Right atrium auricular region (tissue), 2 donors: ENCODE data around the gene SRSF12. TPM values are rescaled to one million over a fixed set of nuclear protein-coding genes. Genes with fewer than 3 reads are reported as not detected.
A peak's percentile ranks its signal among the peaks of the same experiment; 100 is the strongest.

Source experiments
- DNase-seq: peaks from one replicate; pipeline ENCODE4 v3.0.0-alpha.2; 2019; ENCODE audit warnings: low spot score
- H3K27ac ChIP-seq, 2 donors: fragments of 200-600 bp; sonication (generic); 1 replicate in 1 of 2; 2 replicates in 1 of 2; pipeline ENCODE4 v1.5.1; 2016 to 2019
- H3K27me3 ChIP-seq, 2 donors: fragments of 200-600 bp; sonication (generic); one replicate each; pipeline versions ENCODE4 v1.5.1 to v1.6.0; 2017 to 2019
- H3K36me3 ChIP-seq: fragments of 200-600 bp; sonication (generic); one replicate; pipeline ENCODE4 v1.5.1; 2016
- H3K4me1 ChIP-seq, 2 donors: fragments of 200-600 bp; sonication (generic); one replicate each; pipeline versions ENCODE4 v1.5.1 to v1.6.0; 2017 to 2019
- H3K4me3 ChIP-seq, 2 donors: fragments of 200-600 bp; sonication (generic); 1 replicate in 1 of 2; 2 replicates in 1 of 2; pipeline ENCODE4 v1.5.1; 2017 to 2019; ENCODE audit warnings: mild to moderate bottlenecking in 1 of 2, moderate library complexity in 1 of 2
- H3K9me3 ChIP-seq, 2 donors: fragments of 200-600 bp; sonication (generic); one replicate each; pipeline ENCODE4 v1.5.1; 2019
- CTCF ChIP-seq, 2 donors: fragments of 200-600 bp; sonication (generic); IDR thresholded peaks; one replicate each; pipeline ENCODE4 v1.5.1; 2019; ENCODE audit warnings: antibody characterized with exemption in 2 of 2
- total RNA-seq, 2 donors: library from RNA; depleted of rRNA; stranded (reverse); fragments of >200 nt; gene quantifications; one replicate each; pipeline ENCODE4 v1.1.0, GENCODE V29; 2016

SRSF12 gene
- total RNA-seq, 2 donors from 2014 or later: 0.75 TPM; not detected in 1

GRCh38 chr6:89079511-89080234, 38.2 kb downstream of the SRSF12 start:
- no peak for TF ChIP-seq CTCF (IDR thresholded peaks at IDR 0.05)
- peak overlapping the region; percentile 99 to 100 for H3K4me3 ChIP-seq

GRCh38 chr6:89073840-89074239, 44.0 kb downstream of the SRSF12 start:
- Histone ChIP-seq H3K27ac (no peak overlapping the region), H3K4me1 (peaks cover 0 to 3% of the 10 kb centered on the region in 2 donors), H3K4me3 (no peak overlapping the region), H3K9me3 (no peaks in the 10 kb centered on the region), H3K36me3 (no peaks in the 10 kb centered on the region), H3K27me3 (no peaks in the 10 kb centered on the region)
- no peak for DNase-seq
- no peak for TF ChIP-seq CTCF (IDR thresholded peaks at IDR 0.05)

More at GRCh38 chr6:89079511-89080234, 38.2 kb downstream of the SRSF12 start:
- H3K27me3 ChIP-seq: no peaks in the 10 kb centered on the region
- peaks cover 15% of the 10 kb centered on the region for H3K36me3 ChIP-seq
- peak overlapping the region; percentile 100 for H3K27ac ChIP-seq
- H3K4me1 ChIP-seq: peaks cover 0 to 25% of the 10 kb centered on the region in 2 donors
- peak; percentile 77 for DNase-seq
- no peaks in the 10 kb centered on the region for H3K9me3 ChIP-seq

DNA sequence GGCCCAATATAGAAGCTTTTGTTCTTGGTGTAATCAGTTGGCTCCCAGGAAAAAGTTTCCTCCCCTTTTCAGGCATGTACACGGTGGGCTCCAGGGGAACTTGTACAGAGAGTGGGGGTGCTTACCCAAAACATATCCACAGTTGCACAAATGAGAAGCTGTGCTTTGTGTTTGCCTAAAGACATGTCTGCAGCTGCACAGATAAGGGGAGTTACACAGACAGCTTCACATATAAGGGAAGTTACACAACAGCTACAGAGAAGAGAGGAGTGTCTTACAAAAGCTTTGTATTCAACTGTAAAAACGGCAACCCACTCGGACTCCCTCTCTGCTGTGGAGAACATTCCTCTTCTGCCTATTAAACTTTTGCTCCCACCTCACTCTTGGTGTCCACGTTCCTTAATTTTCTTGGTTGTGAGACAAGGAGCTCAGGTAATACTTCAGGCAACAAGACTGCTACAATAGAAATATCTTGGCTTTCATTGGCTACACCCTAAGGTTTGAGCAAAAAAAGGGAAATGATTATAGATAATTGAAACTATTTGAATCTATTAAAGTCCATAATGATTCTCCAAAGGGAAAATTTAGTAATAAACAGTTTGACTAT, 44.8 kb downstream of the SRSF12 start:
- no peaks in the 10 kb centered on the region for H3K4me1 ChIP-seq
- H3K36me3 ChIP-seq: no peaks in the 10 kb centered on the region
- DNase-seq: no peak
- no peak for TF ChIP-seq CTCF (IDR thresholded peaks at IDR 0.05)
- no peak overlapping the region for H3K4me3 ChIP-seq
- H3K27ac ChIP-seq: no peak overlapping the region
- no peaks in the 10 kb centered on the region for H3K9me3 ChIP-seq
- H3K27me3 ChIP-seq: no peaks in the 10 kb centered on the region

DNA sequence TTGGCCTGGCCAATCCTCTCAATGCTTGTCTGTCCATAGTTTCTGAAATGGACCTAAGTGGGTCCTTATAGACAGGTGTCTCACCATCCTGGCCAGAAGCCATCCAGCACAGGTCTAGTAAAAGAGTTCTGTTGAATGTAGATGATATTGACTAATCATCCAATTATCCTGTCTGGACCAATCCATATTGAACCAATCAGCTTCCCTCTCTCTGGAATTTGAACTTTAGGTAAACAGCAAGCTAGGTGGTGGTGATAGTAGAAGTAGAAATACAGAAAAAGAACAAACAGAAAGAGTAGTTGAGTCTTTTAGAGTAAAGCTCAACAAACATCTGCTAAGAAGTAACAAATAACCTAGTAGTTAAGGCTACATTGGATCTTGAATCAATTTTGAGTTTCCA, 46.8 kb downstream of the SRSF12 start:
- no peak overlapping the region for H3K4me3 ChIP-seq
- no peak for DNase-seq
- no peaks in the 10 kb centered on the region for H3K36me3 ChIP-seq
- TF ChIP-seq CTCF (IDR thresholded peaks at IDR 0.05): no peak
- H3K27me3 ChIP-seq: no peaks in the 10 kb centered on the region
- no peak overlapping the region for H3K27ac ChIP-seq
- H3K9me3 ChIP-seq: no peaks in the 10 kb centered on the region
- H3K4me1 ChIP-seq: no peaks in the 10 kb centered on the region

DNA sequence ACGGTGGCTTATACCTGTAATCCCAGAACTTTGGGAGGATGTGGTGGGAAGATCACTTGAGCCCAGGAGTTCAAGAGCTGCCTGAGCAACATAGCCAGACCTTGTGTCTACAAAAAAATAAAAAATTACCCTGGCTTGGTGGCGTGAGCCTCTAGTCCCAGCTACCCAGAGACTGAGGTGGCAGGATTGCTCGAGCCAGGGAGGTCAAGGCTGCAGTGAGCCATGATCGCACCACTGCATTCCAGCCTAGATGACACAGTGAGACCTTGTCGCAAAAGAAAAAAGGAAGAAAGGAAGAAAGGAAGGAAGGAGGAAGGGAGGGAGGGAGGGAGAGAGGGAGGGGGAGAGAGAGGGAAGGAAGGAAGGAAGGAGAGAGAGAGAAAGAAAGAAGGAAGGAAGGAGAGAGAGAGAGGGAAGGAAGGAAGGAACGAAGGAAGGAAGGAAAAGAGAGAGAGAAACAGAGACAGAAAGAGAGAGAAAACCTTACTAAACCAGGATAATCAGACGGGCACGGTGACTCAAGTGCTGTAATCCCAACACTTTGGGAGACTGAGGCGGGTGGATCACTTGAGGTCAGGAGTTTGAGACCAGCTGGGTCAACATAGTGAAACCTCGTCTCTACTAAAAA, 48.2 kb downstream of the SRSF12 start:
- H3K36me3 ChIP-seq: no peaks in the 10 kb centered on the region
- DNase-seq: no peak
- no peaks in the 10 kb centered on the region for H3K27me3 ChIP-seq
- H3K4me1 ChIP-seq: no peaks in the 10 kb centered on the region
- H3K9me3 ChIP-seq: no peaks in the 10 kb centered on the region
- H3K4me3 ChIP-seq: no peak overlapping the region
- no peak for TF ChIP-seq CTCF (IDR thresholded peaks at IDR 0.05)
- no peak overlapping the region for H3K27ac ChIP-seq
